Loucy (cell line): Measurements from ENCODE around the gene SDK1.

Experiments
- EZH2phosphoT487 ChIP-seq: fragments of 200-600 bp; IDR thresholded peaks from 2 replicates; pipeline ENCODE4 v1.6.1; 2018; ENCODE audit warnings: antibody characterized with exemption, mild to moderate bottlenecking, moderate library complexity, borderline replicate concordance
- TF ChIP-seq, protein P1 (sequence below): fragments of 200-600 bp; sonication (generic); conservative IDR thresholded peaks from 2 replicates; pipeline ENCODE4 v1.5.1; 2014; ENCODE audit warnings: mild to moderate bottlenecking, antibody characterized with exemption, low read length

DNA sequence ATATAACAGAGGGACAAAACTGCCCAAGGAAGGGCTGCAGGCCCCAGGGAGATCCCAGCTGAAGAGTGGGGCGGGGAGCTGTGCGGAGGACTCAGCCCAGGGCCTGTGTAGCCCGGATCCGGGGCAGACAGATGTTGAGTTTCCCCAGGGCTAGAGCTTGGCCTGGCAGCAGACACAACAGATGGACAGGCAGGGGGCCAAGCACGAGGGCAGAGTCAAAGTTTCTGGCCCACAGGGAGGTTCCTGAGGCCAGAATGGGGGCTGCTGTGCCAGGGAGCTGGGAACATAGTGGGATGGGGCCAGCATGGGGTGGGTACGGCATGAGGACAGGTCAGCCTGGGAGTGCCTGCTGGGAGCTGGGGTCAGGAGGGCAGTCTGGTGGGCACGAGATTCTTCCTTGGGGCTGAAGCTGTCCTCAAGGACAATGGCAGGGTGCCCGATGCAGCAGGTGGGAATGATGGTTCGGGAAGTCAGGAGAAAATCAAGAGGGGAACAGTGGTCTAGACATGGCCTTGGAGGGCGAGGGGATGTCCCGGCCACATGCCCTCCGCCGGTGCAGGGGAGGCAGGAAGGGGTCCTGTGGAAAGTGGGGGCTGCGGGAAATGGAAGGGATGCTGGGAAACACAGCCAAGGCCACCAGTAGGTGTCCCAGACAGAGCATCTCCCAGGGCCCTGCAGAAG, 862.0 kb downstream of the SDK1 start:
- TF ChIP-seq, protein P1, sequence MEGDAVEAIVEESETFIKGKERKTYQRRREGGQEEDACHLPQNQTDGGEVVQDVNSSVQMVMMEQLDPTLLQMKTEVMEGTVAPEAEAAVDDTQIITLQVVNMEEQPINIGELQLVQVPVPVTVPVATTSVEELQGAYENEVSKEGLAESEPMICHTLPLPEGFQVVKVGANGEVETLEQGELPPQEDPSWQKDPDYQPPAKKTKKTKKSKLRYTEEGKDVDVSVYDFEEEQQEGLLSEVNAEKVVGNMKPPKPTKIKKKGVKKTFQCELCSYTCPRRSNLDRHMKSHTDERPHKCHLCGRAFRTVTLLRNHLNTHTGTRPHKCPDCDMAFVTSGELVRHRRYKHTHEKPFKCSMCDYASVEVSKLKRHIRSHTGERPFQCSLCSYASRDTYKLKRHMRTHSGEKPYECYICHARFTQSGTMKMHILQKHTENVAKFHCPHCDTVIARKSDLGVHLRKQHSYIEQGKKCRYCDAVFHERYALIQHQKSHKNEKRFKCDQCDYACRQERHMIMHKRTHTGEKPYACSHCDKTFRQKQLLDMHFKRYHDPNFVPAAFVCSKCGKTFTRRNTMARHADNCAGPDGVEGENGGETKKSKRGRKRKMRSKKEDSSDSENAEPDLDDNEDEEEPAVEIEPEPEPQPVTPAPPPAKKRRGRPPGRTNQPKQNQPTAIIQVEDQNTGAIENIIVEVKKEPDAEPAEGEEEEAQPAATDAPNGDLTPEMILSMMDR, result no peak
- no peak for TF ChIP-seq EZH2phosphoT487
